ENCODE results near the gene TNFAIP2. TPM values are rescaled to one million over a fixed set of nuclear protein-coding genes. Genes with fewer than 3 reads are reported as not detected.

The TNFAIP2 gene
- total RNA-seq, 1 experiment from 2014 or later: 87.3 TPM

- H3K4me1 ChIP-seq (ENCODE audit: insufficient read depth, low read length): peaks cover 28% of the 10 kb centered on the region
- no peaks in the 10 kb centered on the region for H3K9me2 ChIP-seq (replicated peaks; ENCODE audit: low read length)
- H3K27ac ChIP-seq (ENCODE audit: low read length): no peak overlapping the region
- H3K9me3 ChIP-seq (ENCODE audit: low read length): no peaks in the 10 kb centered on the region
- intact Hi-C loops (cut with micrococcal nuclease): no loop called here
- no peak overlapping the region for H3K9ac ChIP-seq (ENCODE audit: low read length)
- H4K20me1 ChIP-seq (ENCODE audit: low read length): no peaks in the 10 kb centered on the region
- H3K79me2 ChIP-seq (ENCODE audit: low read length): no peaks in the 10 kb centered on the region
- no peak overlapping the region for H3K4me3 ChIP-seq (ENCODE audit: low read length)
- no peak for TF ChIP-seq EZH2 (IDR thresholded peaks at IDR 0.05; ENCODE audit: low read length, unreplicated experiment)
- H3K36me3 ChIP-seq (ENCODE audit: low read depth, low read length): no peaks in the 10 kb centered on the region
- ATAC-seq (no peak), DNase-seq (no peak)
- POLR2A ChIA-PET (ENCODE audit: unreplicated experiment): no interaction called here
- H3K4me2 ChIP-seq (ENCODE audit: low read length): no peak overlapping the region
- no peak overlapping the region for H2AFZ ChIP-seq (ENCODE audit: low read length)
- no peaks in the 10 kb centered on the region for H3F3A ChIP-seq (ENCODE audit: low read length, unreplicated experiment)
- no peaks in the 10 kb centered on the region for H3K27me3 ChIP-seq (ENCODE audit: low read length)
- no TSS peak for BruUV-seq (replicated peaks)
- CTCF ChIA-PET: no interaction called here
These were observed 23.0 kb downstream of the TNFAIP2 start for GRCh38 chr14:103146141-103146709.

- Histone ChIP-seq H3K9me2 (replicated peaks; ENCODE audit: low read length) (no peaks in the 10 kb centered on the region), H3F3A (ENCODE audit: low read length, unreplicated experiment) (no peaks in the 10 kb centered on the region), H3K9me3 (ENCODE audit: low read length) (no peaks in the 10 kb centered on the region), H3K4me3 (ENCODE audit: low read length) (no peak overlapping the region), H3K36me3 (ENCODE audit: low read depth, low read length) (no peaks in the 10 kb centered on the region), H2AFZ (ENCODE audit: low read length) (no peak overlapping the region), H3K4me2 (ENCODE audit: low read length) (no peak overlapping the region), H3K27me3 (ENCODE audit: low read length) (no peaks in the 10 kb centered on the region), H3K27ac (ENCODE audit: low read length) (no peak overlapping the region), H4K20me1 (ENCODE audit: low read length) (no peaks in the 10 kb centered on the region), H3K79me2 (ENCODE audit: low read length) (no peaks in the 10 kb centered on the region), H3K9ac (ENCODE audit: low read length) (no peak overlapping the region), H3K4me1 (ENCODE audit: insufficient read depth, low read length) (peaks cover 11% of the 10 kb centered on the region)
- CTCF ChIA-PET: no interaction called here
- BruUV-seq (replicated peaks): no TSS peak
- POLR2A ChIA-PET (ENCODE audit: unreplicated experiment): no interaction called here
- ATAC-seq (no peak), DNase-seq (no peak)
- intact Hi-C loops (cut with micrococcal nuclease): no loop called here
- no peak for TF ChIP-seq CTCF (conservative IDR thresholded peaks at IDR 0.05; ENCODE audit: low read depth, low read length)
- no peak for TF ChIP-seq EZH2 (IDR thresholded peaks at IDR 0.05; ENCODE audit: low read length, unreplicated experiment)
- no peak for TF ChIP-seq EZH2phosphoT487 (IDR thresholded peaks at IDR 0.05; ENCODE audit: borderline replicate concordance, low read length)
These were observed 26.3 kb downstream of the TNFAIP2 start for GRCh38 chr14:103149351-103150237.

GRCh38 chr14:103151270-103151945 lies 28.1 kb downstream of the TNFAIP2 start:
- Histone ChIP-seq H3K9me3 (ENCODE audit: low read length) (no peaks in the 10 kb centered on the region), H2AFZ (ENCODE audit: low read length) (no peak overlapping the region), H3K4me3 (ENCODE audit: low read length) (no peak overlapping the region), H4K20me1 (ENCODE audit: low read length) (no peaks in the 10 kb centered on the region), H3K27ac (ENCODE audit: low read length) (no peak overlapping the region), H3F3A (ENCODE audit: low read length, unreplicated experiment) (no peaks in the 10 kb centered on the region), H3K9me2 (replicated peaks; ENCODE audit: low read length) (no peaks in the 10 kb centered on the region), H3K4me1 (ENCODE audit: insufficient read depth, low read length) (peaks cover 16% of the 10 kb centered on the region), H3K27me3 (ENCODE audit: low read length) (no peaks in the 10 kb centered on the region), H3K79me2 (ENCODE audit: low read length) (no peaks in the 10 kb centered on the region), H3K4me2 (ENCODE audit: low read length) (no peak overlapping the region), H3K36me3 (ENCODE audit: low read depth, low read length) (no peaks in the 10 kb centered on the region), H3K9ac (ENCODE audit: low read length) (no peak overlapping the region)
- intact Hi-C loops (cut with micrococcal nuclease): no loop called here
- DNase-seq: no peak
- POLR2A ChIA-PET (ENCODE audit: unreplicated experiment): no interaction called here
- CTCF ChIA-PET: no interaction called here
- no peak for TF ChIP-seq CTCF (conservative IDR thresholded peaks at IDR 0.05; ENCODE audit: low read depth, low read length)
- TF ChIP-seq EZH2 (IDR thresholded peaks at IDR 0.05; ENCODE audit: low read length, unreplicated experiment): no peak
- no peak for TF ChIP-seq EZH2phosphoT487 (IDR thresholded peaks at IDR 0.05; ENCODE audit: borderline replicate concordance, low read length)
- ATAC-seq: no peak
- BruUV-seq (replicated peaks): no TSS peak

Data from PC-3 (cell line).